MG63 (cell line): ENCODE measurements around the gene APLP2. TPM values are rescaled to one million over a fixed set of nuclear protein-coding genes. Genes with fewer than 3 reads are reported as not detected.
"Not testable (repeated sequence)": the region's sequence is repeated elsewhere in the genome, so short reads cannot be mapped to it uniquely, and the experiment has no call there.

ENCODE experiments used
- DNase-seq: peaks from one replicate; pipeline ENCODE4 v3.0.0-alpha.2; 2020
- H3K27me3 ChIP-seq: fragments of 250-450 bp; sonication (Bioruptor Pico); 2 replicates; pipeline ENCODE4 v1.5.1; 2020; ENCODE audit warnings: mild to moderate bottlenecking, moderate library complexity
- H3K36me3 ChIP-seq: fragments of 250-450 bp; sonication (Bioruptor Pico); 2 replicates; pipeline ENCODE4 v1.5.1; 2020; ENCODE audit warnings: mild to moderate bottlenecking, moderate library complexity
- H3K4me3 ChIP-seq: fragments of 250-450 bp; sonication (Bioruptor Pico); 2 replicates; pipeline ENCODE4 v1.5.1; 2020; ENCODE audit warnings: mild to moderate bottlenecking, moderate library complexity
- H3K9me3 ChIP-seq: fragments of 250-450 bp; sonication (Bioruptor Pico); 2 replicates; pipeline ENCODE4 v1.5.1; 2020; ENCODE audit warnings: mild to moderate bottlenecking, moderate library complexity
- total RNA-seq: library from RNA; depleted of rRNA; stranded (reverse); fragments of >200 nt; shearing (Covaris generic); gene quantifications from 2 replicates; pipeline ENCODE4 v1.2.3, GENCODE V29; 2014; ENCODE audit warnings: low replicate concordance

APLP2 gene
- total RNA-seq, 1 experiment from 2014 or later = 369 TPM

GRCh38 chr11:130074736-130075135, 5.0 kb downstream of the APLP2 start:
- H3K9me3 ChIP-seq = no peaks in the 10 kb centered on the region
- peaks cover 15% of the 10 kb centered on the region for H3K36me3 ChIP-seq
- no peaks in the 10 kb centered on the region for H3K27me3 ChIP-seq
- H3K4me3 ChIP-seq = no peak overlapping the region
- no peak for DNase-seq

GRCh38 chr11:130076778-130077481, 7.2 kb downstream of the APLP2 start:
- H3K9me3 ChIP-seq = no peaks in the 10 kb centered on the region
- no peaks in the 10 kb centered on the region for H3K27me3 ChIP-seq
- H3K36me3 ChIP-seq = peaks cover 18% of the 10 kb centered on the region
- no peak overlapping the region for H3K4me3 ChIP-seq
- no peak for DNase-seq

GRCh38 chr11:130077671-130078070, 8.0 kb downstream of the APLP2 start:
- DNase-seq = no peak
- Histone ChIP-seq H3K9me3 (no peaks in the 10 kb centered on the region), H3K4me3 (no peak overlapping the region), H3K36me3 (peaks cover 22% of the 10 kb centered on the region), H3K27me3 (no peaks in the 10 kb centered on the region)

- Histone ChIP-seq H3K4me3 (no peak overlapping the region), H3K9me3 (no peaks in the 10 kb centered on the region), H3K36me3 (peaks cover 22% of the 10 kb centered on the region), H3K27me3 (no peaks in the 10 kb centered on the region)
- DNase-seq = no peak
These were observed 8.4 kb downstream of the APLP2 start for GRCh38 chr11:130078080-130078479.

GRCh38 chr11:130085671-130086290, 16.1 kb downstream of the APLP2 start:
- Histone ChIP-seq H3K9me3 (no peaks in the 10 kb centered on the region), H3K27me3 (no peaks in the 10 kb centered on the region), H3K36me3 (peaks cover 22% of the 10 kb centered on the region), H3K4me3 (no peak overlapping the region)
- DNase-seq = no peak

- no peak for DNase-seq
- H3K9me3 ChIP-seq = no peaks in the 10 kb centered on the region
- no peak overlapping the region for H3K4me3 ChIP-seq
- H3K27me3 ChIP-seq = no peaks in the 10 kb centered on the region
- H3K36me3 ChIP-seq = peaks cover 21% of the 10 kb centered on the region
These were observed 17.0 kb downstream of the APLP2 start for GRCh38 chr11:130086669-130087068.

- no peaks in the 10 kb centered on the region for H3K9me3 ChIP-seq
These were observed 17.7 kb downstream of the APLP2 start for GRCh38 chr11:130087294-130087926.

GRCh38 chr11:130088217-130088616, 18.5 kb downstream of the APLP2 start:
- no peak overlapping the region for H3K4me3 ChIP-seq
- peaks cover 14% of the 10 kb centered on the region for H3K36me3 ChIP-seq
- DNase-seq = no peak
- H3K9me3 ChIP-seq = no peaks in the 10 kb centered on the region
- no peaks in the 10 kb centered on the region for H3K27me3 ChIP-seq

More at GRCh38 chr11:130087294-130087926, 17.7 kb downstream of the APLP2 start:
- no peak for DNase-seq
- Histone ChIP-seq H3K4me3 (no peak overlapping the region), H3K27me3 (no peaks in the 10 kb centered on the region), H3K36me3 (peaks cover 18% of the 10 kb centered on the region)

GRCh38 chr11:130088919-130089673, 19.4 kb downstream of the APLP2 start:
- no peaks in the 10 kb centered on the region for H3K27me3 ChIP-seq
- no peak for DNase-seq

GRCh38 chr11:130089674-130090073, 20.0 kb downstream of the APLP2 start:
- Histone ChIP-seq H3K4me3 (no peak overlapping the region), H3K27me3 (no peaks in the 10 kb centered on the region), H3K9me3 (no peaks in the 10 kb centered on the region), H3K36me3 (peaks cover 4% of the 10 kb centered on the region)
- DNase-seq = no peak

More at GRCh38 chr11:130088919-130089673, 19.4 kb downstream of the APLP2 start:
- peaks cover 9% of the 10 kb centered on the region for H3K36me3 ChIP-seq
- H3K4me3 ChIP-seq = no peak overlapping the region
- no peaks in the 10 kb centered on the region for H3K9me3 ChIP-seq

- H3K27me3 ChIP-seq, H3K4me3 ChIP-seq, H3K36me3 ChIP-seq, H3K9me3 ChIP-seq, DNase-seq: not testable (repeated sequence)
These were observed 20.8 kb downstream of the APLP2 start for GRCh38 chr11:130090517-130090916.

GRCh38 chr11:130091169-130091568, 21.5 kb downstream of the APLP2 start:
- H3K4me3 ChIP-seq, H3K36me3 ChIP-seq, H3K9me3 ChIP-seq, H3K27me3 ChIP-seq, DNase-seq: not testable (repeated sequence)

- Histone ChIP-seq H3K4me3 (no peak overlapping the region), H3K27me3 (no peaks in the 10 kb centered on the region), H3K9me3 (no peaks in the 10 kb centered on the region), H3K36me3 (no peaks in the 10 kb centered on the region; the same call in none of the 2 replicates)
- no peak for DNase-seq
These were observed 23.0 kb downstream of the APLP2 start for GRCh38 chr11:130092661-130093060.

- DNase-seq = no peak
- no peaks in the 10 kb centered on the region for H3K9me3 ChIP-seq
- no peaks in the 10 kb centered on the region for H3K27me3 ChIP-seq
- no peak overlapping the region for H3K4me3 ChIP-seq
- H3K36me3 ChIP-seq = no peaks in the 10 kb centered on the region; the same call in none of the 2 replicates
These were observed 24.9 kb downstream of the APLP2 start for GRCh38 chr11:130094614-130095013.

GRCh38 chr11:130095326-130095725, 25.6 kb downstream of the APLP2 start:
- no peak for DNase-seq
- Histone ChIP-seq H3K36me3 (no peaks in the 10 kb centered on the region; the same call in none of the 2 replicates), H3K4me3 (no peak overlapping the region), H3K9me3 (no peaks in the 10 kb centered on the region), H3K27me3 (no peaks in the 10 kb centered on the region)

- no peak for DNase-seq
- Histone ChIP-seq H3K36me3 (no peaks in the 10 kb centered on the region; the same call in none of the 2 replicates), H3K27me3 (no peaks in the 10 kb centered on the region), H3K4me3 (no peak overlapping the region), H3K9me3 (no peaks in the 10 kb centered on the region)
These were observed 26.3 kb downstream of the APLP2 start for GRCh38 chr11:130096042-130096441.

- no peaks in the 10 kb centered on the region for H3K9me3 ChIP-seq
- H3K36me3 ChIP-seq = no peaks in the 10 kb centered on the region; the same call in none of the 2 replicates
- H3K27me3 ChIP-seq = no peaks in the 10 kb centered on the region
- H3K4me3 ChIP-seq = no peak overlapping the region
- no peak for DNase-seq
These were observed 27.1 kb downstream of the APLP2 start for GRCh38 chr11:130096823-130097222.
